ENCODE measurements around the gene ATP8B4. TPM values are rescaled to one million over a fixed set of nuclear protein-coding genes. Genes with fewer than 3 reads are reported as not detected.

The ATP8B4 gene
- total and polyA plus RNA-seq, 2 donors (not counting 1 experiment from before 2014, with no cell fraction given), result 0.42 TPM; not detected in 1

- peaks cover 3 to 7% of the 10 kb centered on the region in 2 donors for H3K4me1 ChIP-seq (ENCODE audit: control insufficient read depth in 2 of 2, insufficient read depth in 2 of 2, low read length in 2 of 2)
- CTCF ChIA-PET, result interaction anchor here (0.6 kb wide), 1 partner anchor 1255 kb away, joined by 3 read pairs; no protein-coding TSS in a partner anchor
- no peak for DNase-seq
- no peaks in the 10 kb centered on the region for H3K9me3 ChIP-seq (ENCODE audit: control extremely low read depth in 1 of 3, control insufficient read depth in 2 of 3, insufficient read depth in 1 of 3, low read length in 2 of 3)
- no peak overlapping the region for H2AFZ ChIP-seq (ENCODE audit: insufficient read depth, low read depth, low read length, poor library complexity, severe bottlenecking)
- H4K20me1 ChIP-seq (ENCODE audit: control insufficient read depth, insufficient read depth, low read length, poor library complexity, severe bottlenecking), result no peaks in the 10 kb centered on the region
- Mint-ChIP-seq H3K27ac (no peak overlapping the region), H3K4me1 (peaks cover 12% of the 10 kb centered on the region), H3K9me3 (ENCODE audit: insufficient read depth) (peaks cover 2% of the 10 kb centered on the region), H3K4me3 (no peak overlapping the region), H3K27me3 (no peaks in the 10 kb centered on the region)
- no peaks in the 10 kb centered on the region for H3K36me3 ChIP-seq (replicated peaks in 1 of 2; ENCODE audit: control extremely low read depth in 1 of 2, control insufficient read depth in 1 of 2, extremely low read depth in 1 of 2, insufficient read depth in 2 of 2, low read length in 1 of 2)
- intact Hi-C loops (cut with micrococcal nuclease), result no loop called here
- TF ChIP-seq EZH2 (IDR thresholded peaks at IDR 0.05; ENCODE audit: borderline replicate concordance, insufficient read depth, low read depth, low read length, poor library complexity, severe bottlenecking) (no peak), CTCF (IDR thresholded peaks at IDR 0.05) (no peak)
- ATAC-seq (ENCODE audit: low read depth), result no peak
- H3K27me3 ChIP-seq (replicated peaks in 1 of 4; ENCODE audit: control extremely low read depth in 1 of 4, control insufficient read depth in 3 of 4, insufficient read depth in 4 of 4, low read length in 3 of 4), result peaks cover 0 to 7% (median 2%) of the 10 kb centered on the region in 4 experiments
- H3K4me3 ChIP-seq (ENCODE audit: control extremely low read depth in 1 of 5, extremely low read depth in 1 of 5, insufficient read depth in 1 of 5, low read depth in 2 of 5, low read length in 4 of 5), result no peak overlapping the region
- no peak overlapping the region for H3K27ac ChIP-seq (ENCODE audit: low read length in 2 of 2)
- no peak overlapping the region for H3K9ac ChIP-seq (ENCODE audit: low read length)
- POLR2A ChIA-PET, result no interaction called here
- H3K4me2 ChIP-seq (replicated peaks; ENCODE audit: low read depth, low read length, poor library complexity, severe bottlenecking), result no peak overlapping the region
- 15% methylated on average over 2 of the region's 3 CpGs for WGBS (ENCODE audit: insufficient coverage)
- H3K79me2 ChIP-seq (ENCODE audit: control insufficient read depth, insufficient read depth, low read length), result no peaks in the 10 kb centered on the region
Measured at GRCh38 chr15:50116477-50116876, 2.6 kb downstream of the ATP8B4 start.

GRCh38 chr15:50113992-50114780 lies 4.8 kb downstream of the ATP8B4 start:
- no peak overlapping the region for H3K4me2 ChIP-seq (replicated peaks; ENCODE audit: low read depth, low read length, poor library complexity, severe bottlenecking)
- peaks cover 15% of the 10 kb centered on the region for H3K4me1 Mint-ChIP-seq
- peaks cover 2% of the 10 kb centered on the region for H3K9me3 Mint-ChIP-seq (ENCODE audit: insufficient read depth)
- H4K20me1 ChIP-seq (ENCODE audit: control insufficient read depth, insufficient read depth, low read length, poor library complexity, severe bottlenecking), result no peaks in the 10 kb centered on the region
- TF ChIP-seq EZH2 (IDR thresholded peaks at IDR 0.05; ENCODE audit: borderline replicate concordance, insufficient read depth, low read depth, low read length, poor library complexity, severe bottlenecking) (no peak), CTCF (IDR thresholded peaks at IDR 0.05) (no peak)
- DNase-seq, result no peak
- no peak overlapping the region for H3K27ac ChIP-seq (ENCODE audit: low read length in 2 of 2)
- ChIA-PET CTCF (interaction anchor here (0.6 to 0.7 kb wide), 2 partner anchors 1279 to 1778 kb away, joined by 3 to 4 read pairs; no protein-coding TSS in a partner anchor), POLR2A (no interaction called here)
- no peaks in the 10 kb centered on the region for H3K79me2 ChIP-seq (ENCODE audit: control insufficient read depth, insufficient read depth, low read length)
- intact Hi-C loops (cut with micrococcal nuclease), result no loop called here
- H3K4me3 Mint-ChIP-seq, result no peak overlapping the region
- H3K4me1 ChIP-seq (ENCODE audit: control insufficient read depth in 2 of 2, insufficient read depth in 2 of 2, low read length in 2 of 2), result peaks cover 3 to 8% of the 10 kb centered on the region in 2 donors
- WGBS (ENCODE audit: insufficient coverage), result 23% methylated on average over 3 of the region's 4 CpGs
- H3K27ac Mint-ChIP-seq, result no peak overlapping the region
- peak overlapping the region in 1 of 5 experiments; percentile 27 for H3K4me3 ChIP-seq (ENCODE audit: control extremely low read depth in 1 of 5, extremely low read depth in 1 of 5, insufficient read depth in 1 of 5, low read depth in 2 of 5, low read length in 4 of 5)
- ATAC-seq (ENCODE audit: low read depth), result no peak
- H3K27me3 Mint-ChIP-seq, result no peaks in the 10 kb centered on the region
- no peak overlapping the region for H2AFZ ChIP-seq (ENCODE audit: insufficient read depth, low read depth, low read length, poor library complexity, severe bottlenecking)
- H3K9me3 ChIP-seq (ENCODE audit: control extremely low read depth in 1 of 3, control insufficient read depth in 2 of 3, insufficient read depth in 1 of 3, low read length in 2 of 3), result no peaks in the 10 kb centered on the region
- no peaks in the 10 kb centered on the region for H3K36me3 ChIP-seq (replicated peaks in 1 of 2; ENCODE audit: control extremely low read depth in 1 of 2, control insufficient read depth in 1 of 2, extremely low read depth in 1 of 2, insufficient read depth in 2 of 2, low read length in 1 of 2)
- H3K27me3 ChIP-seq (replicated peaks in 1 of 4; ENCODE audit: control extremely low read depth in 1 of 4, control insufficient read depth in 3 of 4, insufficient read depth in 4 of 4, low read length in 3 of 4), result peaks cover 0 to 7% (median 2%) of the 10 kb centered on the region in 4 experiments
- no peak overlapping the region for H3K9ac ChIP-seq (ENCODE audit: low read length)

Data from B cell (primary cell).